Endothelial cell of umbilical vein (primary cell): ENCODE results near the gene SDCCAG8. TPM values are rescaled to one million over a fixed set of nuclear protein-coding genes. Genes with fewer than 3 reads are reported as not detected.

Source experiments
- BruUV-seq: library from RNA; stranded (reverse); fragments of 400-500 nt; replicated peaks from 2 replicates; lab custom pipeline; 2021; lab: Mats Ljungman, UMichigan
- CTCF ChIA-PET: fragments of 300-600, 350-600 bp; sonication (Branson Sonifier 250); formaldehyde crosslinking; loops from one replicate; lab custom pipeline; 2021; ENCODE audit warnings: antibody characterized with exemption, inconsistent platforms; lab: Charles Lee
- POLR2A ChIA-PET: fragments of 300-600, 350-600 bp; sonication (Branson Sonifier 250); formaldehyde crosslinking; loops from one replicate; lab custom pipeline; 2021; ENCODE audit warnings: antibody characterized with exemption, inconsistent platforms; lab: Charles Lee
- DNase-seq: peaks from one replicate; pipeline ENCODE4 v3.0.0-alpha.2; 2011; ENCODE audit warnings: low read depth, low spot score
- FAIRE-seq: peaks from 2 replicates; lab custom pipeline; 2011; peaks lifted over from hg19 to GRCh38; lab: Jason Lieb, UNC
- H2AFZ ChIP-seq: 2 replicates; pipeline ENCODE4 v1.6.0; 2012; ENCODE audit warnings: low read depth, low read length, control low read depth, inconsistent platforms
- H3K27ac ChIP-seq: 2 replicates; pipeline ENCODE4 v1.5.1; 2011; ENCODE audit warnings: low read depth, mild to moderate bottlenecking, control low read depth, low read length, moderate library complexity; ENCODE audit not compliant: insufficient read depth
- H3K27me3 ChIP-seq, 2 experiments: 2 replicates each; pipeline versions ENCODE4 v1.6.0 to v1.6.1; 2011; ENCODE audit warnings: low read length in 2 of 2, mixed read lengths in 1 of 2; ENCODE audit not compliant: control insufficient read depth in 2 of 2, insufficient read depth in 2 of 2
- H3K36me3 ChIP-seq, 2 experiments: 2 replicates in 1 of 2; 3 replicates in 1 of 2; pipeline ENCODE4 v1.5.1; 2011; ENCODE audit warnings: low read length in 2 of 2, mild to moderate bottlenecking in 1 of 2, moderate library complexity in 1 of 2; ENCODE audit not compliant: control insufficient read depth in 2 of 2, insufficient read depth in 2 of 2; ENCODE audit errors: extremely low read depth in 1 of 2
- H3K4me1 ChIP-seq: 3 replicates; pipeline ENCODE4 v1.5.1; 2011; ENCODE audit warnings: mild to moderate bottlenecking, low read length; ENCODE audit not compliant: control insufficient read depth, insufficient read depth; ENCODE audit errors: extremely low read depth
- H3K4me2 ChIP-seq: 2 replicates; pipeline ENCODE4 v1.6.1; 2011; ENCODE audit warnings: low read length, control low read depth, mixed read lengths; ENCODE audit not compliant: insufficient read depth
- H3K4me3 ChIP-seq, 3 experiments: fragments of 200-600 bp in 1 of 3; sonication (generic), shearing (Covaris generic) in 1 of 3; replicated peaks in 1 of 3; 2 replicates each; pipeline ENCODE4 v1.5.1; 2011 to 2016; ENCODE audit warnings: control low read depth in 3 of 3, low read length in 3 of 3, mild to moderate bottlenecking in 2 of 3, inconsistent platforms in 1 of 3, low read depth in 1 of 3, moderate library complexity in 1 of 3; ENCODE audit not compliant: insufficient read depth in 1 of 3
- H3K79me2 ChIP-seq: 2 replicates; pipeline ENCODE4 v1.6.0; 2012; ENCODE audit warnings: low read length, inconsistent platforms; ENCODE audit not compliant: control insufficient read depth, insufficient read depth
- H3K9ac ChIP-seq: replicated peaks from 2 replicates; pipeline ENCODE3; 2011; ENCODE audit warnings: low read length, control low read depth; ENCODE audit not compliant: insufficient read depth; ENCODE audit errors: extremely low read depth
- H3K9me1 ChIP-seq: replicated peaks from 3 replicates; pipeline ENCODE4 v1.6.0; 2011; ENCODE audit warnings: mild to moderate bottlenecking, low read length; ENCODE audit not compliant: control insufficient read depth, insufficient read depth; ENCODE audit errors: extremely low read depth
- H3K9me3 ChIP-seq: replicated peaks from 2 replicates; pipeline ENCODE4 v1.5.1; 2012; ENCODE audit warnings: low read length, inconsistent platforms; ENCODE audit not compliant: control insufficient read depth, insufficient read depth
- H4K20me1 ChIP-seq: replicated peaks from 2 replicates; pipeline ENCODE3; 2011; ENCODE audit warnings: mild to moderate bottlenecking, low read length; ENCODE audit not compliant: control insufficient read depth, insufficient read depth; ENCODE audit errors: extremely low read depth
- EZH2 ChIP-seq: IDR thresholded peaks from 2 replicates; pipeline ENCODE4 v1.6.1; 2012; ENCODE audit warnings: borderline replicate concordance, low read depth, mild to moderate bottlenecking, moderate library complexity, low read length, inconsistent platforms; ENCODE audit not compliant: severe bottlenecking
- FOS ChIP-seq: IDR thresholded peaks from 2 replicates; pipeline ENCODE4 v1.6.1; 2011; ENCODE audit warnings: mild to moderate bottlenecking, low read length, moderate library complexity, borderline replicate concordance; ENCODE audit not compliant: insufficient read depth
- GATA2 ChIP-seq: IDR thresholded peaks from 2 replicates; pipeline ENCODE4 v1.7.0; 2011; ENCODE audit warnings: low read depth, mild to moderate bottlenecking, moderate library complexity, mixed read lengths, low read length; ENCODE audit not compliant: insufficient read length, insufficient read depth
- JUN ChIP-seq: IDR thresholded peaks from 2 replicates; pipeline ENCODE4 v1.6.1; 2011; ENCODE audit warnings: borderline replicate concordance, low read depth; ENCODE audit not compliant: insufficient read length, insufficient read depth
- MYC ChIP-seq: IDR thresholded peaks from one replicate; pipeline ENCODE4 v1.6.1; 2011; ENCODE audit warnings: mild to moderate bottlenecking, low read depth, low read length
- POLR2A ChIP-seq: IDR thresholded peaks from 2 replicates; pipeline ENCODE4 v1.6.1; 2012; ENCODE audit warnings: low read depth, mild to moderate bottlenecking, control low read depth, low read length
- POLR2AphosphoS5 ChIP-seq: IDR thresholded peaks from 2 replicates; pipeline ENCODE4 v1.6.1; 2012; ENCODE audit warnings: low read depth, mild to moderate bottlenecking, control low read depth, low read length, moderate library complexity; ENCODE audit not compliant: insufficient read depth
- dilution Hi-C: fragments of 300-500 bp; cut with MboI; formaldehyde crosslinking; loops from one replicate; pipeline ENCODE4 v1.15.0; 2019; ENCODE audit warnings: low sequenced_read_pairs; ENCODE audit not compliant: extremely low pct_ligation_motif_present
- intact Hi-C: fragments of 100-400 bp; cut with micrococcal nuclease; formaldehyde crosslinking; loops from one replicate; pipeline ENCODE4 v1.10.0; 2022
- polyA plus RNA-seq, 4 experiments: library from polyadenylated mRNA; depleted of rRNA in 3 of 4; stranded (reverse) in 3 of 4; unstranded in 1 of 4; fragments of >200 nt; gene quantifications; 2 replicates each; pipeline versions ENCODE4 v1.2.1 to v1.2.3, GENCODE V29; 2011 to 2012; ENCODE audit warnings: missing spikeins in 1 of 4
- total RNA-seq: library from RNA; stranded (reverse); gene quantifications from 2 replicates; pipeline ENCODE4 v1.2.3, GENCODE V29; 2021
- TF ChIP-seq, protein P1 (sequence below): IDR thresholded peaks from 2 replicates; pipeline ENCODE4 v1.6.1; 2011; ENCODE audit not compliant: insufficient read depth, insufficient read length
- TF ChIP-seq, protein P2 (sequence below), 2 donors: IDR thresholded peaks; 1 replicate in 1 of 2; 2 replicates in 1 of 2; pipeline ENCODE4 v1.5.1; 2011; ENCODE audit warnings: low read length in 2 of 2, mild to moderate bottlenecking in 2 of 2, moderate library complexity in 2 of 2, control low read depth in 1 of 2, inconsistent platforms in 1 of 2, low read depth in 1 of 2; ENCODE audit not compliant: insufficient read depth in 1 of 2; ENCODE audit errors: extremely low read depth in 1 of 2

SDCCAG8 gene
- total and polyA plus RNA-seq, 2 donors (not counting 3 experiments of a cell fraction or from before 2014, with no cell fraction given), result 14.6 to 25.7 TPM

GRCh38 chr1:243246916-243247315, 8.9 kb upstream of the SDCCAG8 start:
- Histone ChIP-seq H2AFZ (no peak overlapping the region), H3K9ac (no peak overlapping the region), H3K79me2 (peaks cover 100% of the 10 kb centered on the region), H3K4me3 (no peak overlapping the region), H3K9me3 (no peaks in the 10 kb centered on the region), H4K20me1 (peaks cover 12% of the 10 kb centered on the region), H3K4me1 (peaks cover 39% of the 10 kb centered on the region), H3K27me3 (no peaks in the 10 kb centered on the region), H3K36me3 (no peaks in the 10 kb centered on the region), H3K27ac (no peak overlapping the region), H3K9me1 (no peaks in the 10 kb centered on the region), H3K4me2 (peak overlapping the region; percentile 25)
- TF ChIP-seq MYC, result no peak
- TF ChIP-seq EZH2, result no peak
- no peak for TF ChIP-seq POLR2A
- no peak for TF ChIP-seq JUN
- TF ChIP-seq FOS, result no peak
- TF ChIP-seq, protein P1, sequence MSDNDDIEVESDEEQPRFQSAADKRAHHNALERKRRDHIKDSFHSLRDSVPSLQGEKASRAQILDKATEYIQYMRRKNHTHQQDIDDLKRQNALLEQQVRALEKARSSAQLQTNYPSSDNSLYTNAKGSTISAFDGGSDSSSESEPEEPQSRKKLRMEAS, result no peak
- TF ChIP-seq GATA2, result no peak
- TF ChIP-seq, protein P2, sequence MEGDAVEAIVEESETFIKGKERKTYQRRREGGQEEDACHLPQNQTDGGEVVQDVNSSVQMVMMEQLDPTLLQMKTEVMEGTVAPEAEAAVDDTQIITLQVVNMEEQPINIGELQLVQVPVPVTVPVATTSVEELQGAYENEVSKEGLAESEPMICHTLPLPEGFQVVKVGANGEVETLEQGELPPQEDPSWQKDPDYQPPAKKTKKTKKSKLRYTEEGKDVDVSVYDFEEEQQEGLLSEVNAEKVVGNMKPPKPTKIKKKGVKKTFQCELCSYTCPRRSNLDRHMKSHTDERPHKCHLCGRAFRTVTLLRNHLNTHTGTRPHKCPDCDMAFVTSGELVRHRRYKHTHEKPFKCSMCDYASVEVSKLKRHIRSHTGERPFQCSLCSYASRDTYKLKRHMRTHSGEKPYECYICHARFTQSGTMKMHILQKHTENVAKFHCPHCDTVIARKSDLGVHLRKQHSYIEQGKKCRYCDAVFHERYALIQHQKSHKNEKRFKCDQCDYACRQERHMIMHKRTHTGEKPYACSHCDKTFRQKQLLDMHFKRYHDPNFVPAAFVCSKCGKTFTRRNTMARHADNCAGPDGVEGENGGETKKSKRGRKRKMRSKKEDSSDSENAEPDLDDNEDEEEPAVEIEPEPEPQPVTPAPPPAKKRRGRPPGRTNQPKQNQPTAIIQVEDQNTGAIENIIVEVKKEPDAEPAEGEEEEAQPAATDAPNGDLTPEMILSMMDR (IDR thresholded peaks at IDR 0.05; ENCODE audit: extremely low read depth in 1 of 2, insufficient read depth in 1 of 2, low read depth in 1 of 2, low read length in 2 of 2), result no peak
- TF ChIP-seq POLR2AphosphoS5, result no peak
- intact Hi-C loops, result no loop called here
- dilution Hi-C loops, result no loop called here
- BruUV-seq, result no TSS peak
- ChIA-PET POLR2A (interaction anchor here (0.7 to 1.0 kb wide), 2 partner anchors 8 to 18 kb away, joined by 3 to 4 read pairs; partner anchors contain the start of gene CEP170), CTCF (interaction anchor here (2.0 kb wide), 1 partner anchor 12 kb away, joined by 6 read pairs; no protein-coding TSS in a partner anchor)
- FAIRE-seq (no peak), DNase-seq (peak; percentile 58)
